Endothelial cell (in vitro differentiated cells): ENCODE measurements around the gene GFOD1. TPM values are rescaled to one million over a fixed set of nuclear protein-coding genes. Genes with fewer than 3 reads are reported as not detected.
"Not testable (repeated sequence)": the region's sequence is repeated elsewhere in the genome, so short reads cannot be mapped to it uniquely, and the experiment has no call there.

ENCODE experiments used
- DNase-seq: peaks from one replicate; pipeline ENCODE4 v3.0.0; 2021; ENCODE audit warnings: low spot score
- H3K27ac Mint-ChIP-seq: one replicate; pipeline ENCODE4 v1.8.0; 2021; ENCODE audit warnings: mixed read lengths, inconsistent platforms; ENCODE audit not compliant: unreplicated experiment
- H3K27me3 Mint-ChIP-seq: one replicate; pipeline ENCODE4 v1.8.0; 2021; ENCODE audit warnings: mild to moderate bottlenecking, moderate library complexity, mixed read lengths, inconsistent platforms; ENCODE audit not compliant: unreplicated experiment
- H3K36me3 Mint-ChIP-seq: one replicate; pipeline ENCODE4 v1.8.0; 2021; ENCODE audit warnings: mild to moderate bottlenecking, low read depth, mixed read lengths, inconsistent platforms; ENCODE audit not compliant: unreplicated experiment
- H3K4me1 Mint-ChIP-seq: one replicate; pipeline ENCODE4 v1.8.0; 2021; ENCODE audit warnings: mild to moderate bottlenecking, mixed read lengths, inconsistent platforms; ENCODE audit not compliant: unreplicated experiment
- H3K4me3 Mint-ChIP-seq: one replicate; pipeline ENCODE4 v1.8.0; 2021; ENCODE audit warnings: mild to moderate bottlenecking, mixed read lengths, inconsistent platforms; ENCODE audit not compliant: unreplicated experiment
- H3K9me3 Mint-ChIP-seq: one replicate; pipeline ENCODE4 v1.8.0; 2021; ENCODE audit warnings: mixed read lengths, inconsistent platforms; ENCODE audit not compliant: unreplicated experiment
- total RNA-seq: library from RNA; stranded (reverse); fragmentation: NEBNext Ultra II Directional; extraction: Animal tissue kit (Norgen Biotek cat#: 25700); gene quantifications from one replicate; pipeline ENCODE4 v1.2.1, GENCODE V29; 2021; ENCODE audit not compliant: unreplicated experiment
- TF ChIP-seq, protein P1 (sequence below): fragments of 200-600 bp; sonication (generic); IDR thresholded peaks from one replicate; pipeline ENCODE4 v1.5.0; 2021; ENCODE audit warnings: antibody characterized with exemption; ENCODE audit not compliant: unreplicated experiment

GFOD1 gene
- total RNA-seq, 1 donor from 2014 or later, result 47.6 TPM

DNA sequence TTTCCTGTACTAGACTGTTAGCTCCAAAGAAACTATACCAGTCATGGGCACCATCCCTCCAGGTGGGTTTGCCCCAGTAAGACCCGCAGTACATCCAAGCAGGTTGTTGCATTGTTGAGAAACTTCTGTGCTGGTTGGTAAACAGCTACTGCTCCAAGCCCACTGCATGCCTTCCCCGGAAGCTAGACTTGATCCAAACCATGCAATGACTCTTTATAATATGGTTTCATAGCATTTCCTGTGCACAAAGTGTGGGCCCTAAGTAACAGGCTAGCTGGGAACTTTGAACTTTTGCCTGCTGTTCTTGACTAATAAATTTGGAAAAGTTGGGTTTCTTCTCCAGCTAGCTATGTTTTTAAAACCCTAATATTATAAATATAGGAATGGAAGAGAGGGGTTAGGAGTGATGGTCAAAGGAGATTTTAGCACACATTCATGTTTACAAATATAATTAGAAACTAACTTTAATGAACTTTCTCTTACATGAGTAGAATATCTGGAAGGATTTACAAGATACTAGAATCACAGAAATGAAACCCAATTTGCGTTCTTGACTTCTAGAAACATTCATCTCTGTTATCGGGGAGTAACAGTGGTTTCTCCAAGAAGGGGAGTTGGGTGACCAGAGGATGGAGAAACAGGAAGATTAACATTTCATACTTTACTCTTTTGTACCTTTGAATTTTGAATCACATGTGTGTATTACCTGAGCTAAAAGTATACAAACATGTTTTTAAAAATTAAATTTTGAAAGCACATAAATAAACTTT, 51.7 kb downstream of the GFOD1 start:
- Mint-ChIP-seq H3K4me1 (peaks cover 42% of the 10 kb centered on the region), H3K27ac (no peak overlapping the region), H3K27me3 (peaks cover 5% of the 10 kb centered on the region), H3K36me3 (peaks cover 7% of the 10 kb centered on the region), H3K9me3 (no peaks in the 10 kb centered on the region), H3K4me3 (no peak overlapping the region)
- no peak for DNase-seq
- TF ChIP-seq, protein P1, sequence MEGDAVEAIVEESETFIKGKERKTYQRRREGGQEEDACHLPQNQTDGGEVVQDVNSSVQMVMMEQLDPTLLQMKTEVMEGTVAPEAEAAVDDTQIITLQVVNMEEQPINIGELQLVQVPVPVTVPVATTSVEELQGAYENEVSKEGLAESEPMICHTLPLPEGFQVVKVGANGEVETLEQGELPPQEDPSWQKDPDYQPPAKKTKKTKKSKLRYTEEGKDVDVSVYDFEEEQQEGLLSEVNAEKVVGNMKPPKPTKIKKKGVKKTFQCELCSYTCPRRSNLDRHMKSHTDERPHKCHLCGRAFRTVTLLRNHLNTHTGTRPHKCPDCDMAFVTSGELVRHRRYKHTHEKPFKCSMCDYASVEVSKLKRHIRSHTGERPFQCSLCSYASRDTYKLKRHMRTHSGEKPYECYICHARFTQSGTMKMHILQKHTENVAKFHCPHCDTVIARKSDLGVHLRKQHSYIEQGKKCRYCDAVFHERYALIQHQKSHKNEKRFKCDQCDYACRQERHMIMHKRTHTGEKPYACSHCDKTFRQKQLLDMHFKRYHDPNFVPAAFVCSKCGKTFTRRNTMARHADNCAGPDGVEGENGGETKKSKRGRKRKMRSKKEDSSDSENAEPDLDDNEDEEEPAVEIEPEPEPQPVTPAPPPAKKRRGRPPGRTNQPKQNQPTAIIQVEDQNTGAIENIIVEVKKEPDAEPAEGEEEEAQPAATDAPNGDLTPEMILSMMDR, result no peak

DNA sequence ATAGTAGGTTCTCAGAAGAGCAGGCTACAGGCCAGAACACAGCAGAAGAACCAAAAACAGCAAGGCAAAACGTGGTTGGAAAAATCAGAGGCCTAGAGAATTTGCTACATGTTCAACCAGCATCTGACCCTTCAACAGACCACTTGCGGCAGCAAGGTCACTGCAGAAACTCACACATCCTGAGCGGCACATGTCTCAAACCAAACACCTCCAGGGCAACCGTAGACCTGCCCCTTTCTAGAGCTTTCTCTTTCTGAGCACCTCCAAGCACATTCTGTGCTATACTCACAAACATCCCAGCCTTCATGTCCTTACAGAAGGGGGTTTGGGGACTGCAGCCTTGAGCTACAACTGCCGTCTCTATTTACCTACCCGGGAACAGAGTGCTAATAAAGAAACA, 52.6 kb downstream of the GFOD1 start:
- Mint-ChIP-seq H3K36me3 (peaks cover 7% of the 10 kb centered on the region), H3K9me3 (no peaks in the 10 kb centered on the region), H3K4me1 (peaks cover 44% of the 10 kb centered on the region), H3K27ac (no peak overlapping the region), H3K27me3 (peaks cover 5% of the 10 kb centered on the region), H3K4me3 (no peak overlapping the region)
- DNase-seq, result no peak
- TF ChIP-seq, protein P1, result no peak

DNA sequence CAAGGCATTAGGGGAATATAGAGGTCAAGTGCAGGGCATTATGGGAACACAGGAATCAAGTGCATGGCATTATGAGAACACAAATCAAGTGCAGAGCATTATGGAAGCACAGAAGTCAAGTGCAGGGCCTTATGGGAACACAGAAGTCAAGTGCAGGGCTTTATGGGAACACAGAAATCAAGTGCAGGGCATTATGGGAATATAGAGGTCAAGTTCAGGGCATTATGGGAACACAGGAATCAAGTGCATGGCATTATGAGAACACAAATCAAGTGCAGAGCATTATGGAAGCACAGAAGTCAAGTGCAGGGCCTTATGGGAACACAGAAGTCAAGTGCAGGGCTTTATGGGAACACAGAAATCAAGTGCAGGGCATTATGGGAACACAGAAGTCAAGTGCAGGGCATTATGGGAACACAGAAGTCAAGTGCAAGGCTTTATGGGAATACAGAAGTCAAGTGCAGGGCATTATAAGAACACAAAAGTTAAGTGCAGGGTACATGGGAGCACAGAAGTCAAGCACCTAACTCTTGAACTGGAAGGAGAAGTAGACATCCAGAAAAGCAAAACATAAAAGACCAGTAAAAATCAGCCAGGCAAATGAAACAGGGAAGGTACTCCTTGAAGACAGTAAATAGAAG, 53.1 kb downstream of the GFOD1 start:
- H3K27me3 Mint-ChIP-seq, H3K27ac Mint-ChIP-seq, H3K4me3 Mint-ChIP-seq, DNase-seq, H3K36me3 Mint-ChIP-seq, H3K9me3 Mint-ChIP-seq: not testable (repeated sequence)
- H3K4me1 Mint-ChIP-seq, result peaks cover 47% of the 10 kb centered on the region

DNA sequence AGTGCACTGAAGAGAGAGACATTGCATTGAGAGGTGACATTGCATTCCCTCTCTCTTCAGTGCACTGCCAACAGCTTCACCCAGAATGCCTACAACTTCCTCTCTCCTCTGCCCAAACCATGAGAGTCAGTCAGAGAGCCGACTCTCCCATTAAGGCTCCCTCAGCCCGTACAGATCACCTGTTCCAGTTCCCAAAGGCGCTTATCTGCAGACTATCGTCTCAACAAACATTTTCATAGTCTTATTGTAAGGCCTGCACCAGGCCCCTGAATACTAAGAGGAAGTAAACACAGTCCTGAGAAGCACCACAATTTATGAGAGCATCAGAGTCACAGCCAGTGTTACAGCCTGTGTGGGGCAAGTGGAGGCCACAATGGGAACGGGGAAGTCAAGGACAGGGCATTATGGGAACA, 53.7 kb downstream of the GFOD1 start:
- Mint-ChIP-seq H3K27ac (no peak overlapping the region), H3K4me3 (no peak overlapping the region), H3K27me3 (peaks cover 8% of the 10 kb centered on the region), H3K9me3 (no peaks in the 10 kb centered on the region), H3K4me1 (peaks cover 49% of the 10 kb centered on the region), H3K36me3 (peaks cover 7% of the 10 kb centered on the region)
- no peak for DNase-seq
- TF ChIP-seq, protein P1, result no peak

DNA sequence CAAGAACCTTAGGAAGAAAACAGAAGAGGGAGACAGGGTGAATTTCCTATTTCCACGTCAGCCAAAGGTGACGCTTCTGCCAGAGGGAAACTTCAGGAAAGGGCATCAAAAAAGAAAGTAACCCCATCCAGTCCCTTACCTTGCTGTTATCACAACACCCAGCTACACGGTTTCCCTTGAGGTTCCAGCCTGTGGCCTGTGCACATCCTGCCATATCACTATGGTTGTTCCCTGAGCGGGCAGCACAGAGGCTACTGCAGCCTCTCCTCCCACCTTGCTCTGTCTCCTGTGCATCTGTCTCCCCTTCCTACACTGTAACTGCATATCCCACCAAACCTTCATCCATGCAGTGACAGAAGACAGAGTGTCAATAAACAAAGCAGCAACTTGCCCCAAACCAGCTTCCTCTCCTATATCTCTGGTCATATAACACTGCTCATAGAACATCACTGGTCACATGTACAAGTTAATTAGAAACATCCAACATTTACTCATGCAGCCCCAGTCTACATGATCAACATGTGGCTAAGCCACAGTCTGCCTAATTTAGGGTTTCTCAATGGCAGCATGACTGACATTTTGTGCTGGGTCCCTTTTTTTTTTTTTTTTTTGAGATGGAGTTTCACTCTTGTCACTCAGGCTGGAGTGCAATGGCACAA, 54.7 kb downstream of the GFOD1 start:
- Mint-ChIP-seq H3K36me3 (peaks cover 7% of the 10 kb centered on the region), H3K27me3 (peaks cover 8% of the 10 kb centered on the region), H3K4me1 (peaks cover 52% of the 10 kb centered on the region), H3K27ac (peak overlapping the region; percentile 38), H3K9me3 (no peaks in the 10 kb centered on the region), H3K4me3 (peak overlapping the region; percentile 5)
- no peak for DNase-seq
- TF ChIP-seq, protein P1, result no peak
